Glutamatergic neuron (in vitro differentiated cells): Measurements from ENCODE around the gene VPS72. TPM values are rescaled to one million over a fixed set of nuclear protein-coding genes. Genes with fewer than 3 reads are reported as not detected.

Experiments
- DNase-seq: peaks from one replicate; pipeline ENCODE4 v3.0.0; 2022
- H3K27ac Mint-ChIP-seq: one replicate; pipeline ENCODE4 v1.8.0; 2020; ENCODE audit warnings: mild to moderate bottlenecking, mixed read lengths, inconsistent platforms; ENCODE audit not compliant: unreplicated experiment
- H3K27me3 Mint-ChIP-seq: one replicate; pipeline ENCODE4 v1.8.0; 2020; ENCODE audit warnings: mild to moderate bottlenecking, moderate library complexity, mixed read lengths, inconsistent platforms; ENCODE audit not compliant: unreplicated experiment
- H3K36me3 Mint-ChIP-seq: one replicate; pipeline ENCODE4 v1.8.0; 2020; ENCODE audit warnings: mild to moderate bottlenecking, mixed read lengths, inconsistent platforms; ENCODE audit not compliant: unreplicated experiment
- H3K4me1 Mint-ChIP-seq: one replicate; pipeline ENCODE4 v1.8.0; 2020; ENCODE audit warnings: mild to moderate bottlenecking, low read depth, mixed read lengths, inconsistent platforms; ENCODE audit not compliant: unreplicated experiment
- H3K4me3 Mint-ChIP-seq: one replicate; pipeline ENCODE4 v1.8.0; 2020; ENCODE audit warnings: mild to moderate bottlenecking, mixed read lengths, inconsistent platforms; ENCODE audit not compliant: unreplicated experiment
- H3K9me3 Mint-ChIP-seq: one replicate; pipeline ENCODE4 v1.8.0; 2020; ENCODE audit warnings: mild to moderate bottlenecking, moderate library complexity, mixed read lengths, inconsistent platforms; ENCODE audit not compliant: unreplicated experiment
- CTCF ChIP-seq: fragments of 200-600 bp; sonication (generic); IDR thresholded peaks from one replicate; pipeline ENCODE4 v1.5.0; 2021; ENCODE audit not compliant: partially characterized antibody, unreplicated experiment
- total RNA-seq: library from RNA; stranded (reverse); fragmentation: NEBNext Ultra II Directional; extraction: Animal tissue kit (Norgen Biotek cat#: 25700); gene quantifications from one replicate; pipeline ENCODE4 v1.2.1, GENCODE V29; 2021; ENCODE audit not compliant: unreplicated experiment

The VPS72 gene
- total RNA-seq, 1 donor from 2014 or later = 125 TPM

DNA sequence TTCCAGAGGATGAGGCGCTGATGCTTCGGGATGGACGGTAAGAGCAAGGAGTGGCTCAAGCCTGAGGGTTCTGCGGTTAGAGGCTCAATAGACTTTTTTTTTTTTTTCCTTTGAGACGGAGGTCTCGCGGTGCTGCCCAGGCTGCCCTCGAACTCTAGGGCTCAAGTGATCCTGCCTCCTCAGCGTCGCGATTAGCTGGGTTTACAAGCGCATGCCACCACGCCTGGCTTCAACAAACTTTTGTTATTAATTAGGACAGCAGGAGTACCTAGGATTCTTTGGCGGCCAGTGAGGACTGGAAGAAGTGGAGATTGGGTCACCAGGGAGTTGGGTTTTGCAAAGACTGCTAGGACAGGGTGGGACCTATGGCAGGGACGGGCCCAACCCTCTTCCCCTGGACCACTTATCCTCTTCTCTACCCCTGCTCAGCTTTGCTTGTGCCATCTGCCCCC lies 23.5 kb downstream of the VPS72 start:
- Mint-ChIP-seq H3K27me3 (peaks cover 7% of the 10 kb centered on the region), H3K4me1 (peaks cover 8% of the 10 kb centered on the region), H3K9me3 (peaks cover 12% of the 10 kb centered on the region), H3K27ac (peak overlapping the region; percentile 96), H3K4me3 (peak overlapping the region; percentile 99), H3K36me3 (no peaks in the 10 kb centered on the region)
- TF ChIP-seq CTCF = no peak
- no peak for DNase-seq

GRCh38 chr1:151165738-151166504 lies 24.1 kb downstream of the VPS72 start, which contains the start of the genes LYSMD1 and SCNM1:
LYSMD1 (minus strand) TSS chr1:151165902; CDS start chr1:151165258, 644 bp downstream.
SCNM1 (plus strand) TSS chr1:151166144; CDS start chr1:151166153, 9 bp downstream.
- peaks cover 12% of the 10 kb centered on the region for H3K9me3 Mint-ChIP-seq
- H3K4me1 Mint-ChIP-seq = peaks cover 8% of the 10 kb centered on the region
- no peak for TF ChIP-seq CTCF
- no peaks in the 10 kb centered on the region for H3K36me3 Mint-ChIP-seq
- H3K4me3 Mint-ChIP-seq = peak within 1 kb of the TSS; percentile 99
- DNase-seq = peak; percentile 90
- H3K27me3 Mint-ChIP-seq = peaks cover 5% of the 10 kb centered on the region
- peak within 1 kb of the TSS; percentile 96 for H3K27ac Mint-ChIP-seq

DNA sequence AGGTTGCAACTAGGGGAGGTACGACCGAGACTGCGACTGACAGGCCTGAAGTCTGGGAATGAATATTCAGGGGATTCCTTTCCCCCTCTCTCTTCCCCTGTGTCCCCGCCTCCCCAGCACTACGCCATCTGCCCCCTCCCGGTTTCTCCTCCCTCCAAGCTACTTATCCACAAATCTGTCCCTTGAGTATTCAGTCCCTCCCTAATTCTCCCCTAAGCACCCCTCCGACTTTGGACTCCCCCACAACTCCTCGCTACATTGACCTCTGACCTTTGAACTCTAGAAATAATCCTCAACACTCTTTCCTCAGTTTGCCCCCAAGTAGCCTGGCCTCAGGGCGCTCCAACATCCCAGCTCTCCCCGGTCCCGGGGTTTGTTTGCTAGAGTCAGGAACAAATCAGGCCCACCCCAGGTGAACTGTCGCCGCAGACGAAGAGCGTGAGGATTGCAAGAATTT lies 24.7 kb downstream of the VPS72 start:
- peaks cover 12% of the 10 kb centered on the region for H3K9me3 Mint-ChIP-seq
- DNase-seq = peak; percentile 49
- TF ChIP-seq CTCF = no peak
- H3K4me3 Mint-ChIP-seq = peak overlapping the region; percentile 99
- H3K27ac Mint-ChIP-seq = peak overlapping the region; percentile 96
- H3K27me3 Mint-ChIP-seq = peaks cover 5% of the 10 kb centered on the region
- no peaks in the 10 kb centered on the region for H3K36me3 Mint-ChIP-seq
- peaks cover 8% of the 10 kb centered on the region for H3K4me1 Mint-ChIP-seq

- Mint-ChIP-seq H3K36me3 (no peaks in the 10 kb centered on the region), H3K9me3 (peaks cover 12% of the 10 kb centered on the region), H3K4me1 (peaks cover 8% of the 10 kb centered on the region), H3K27me3 (peaks cover 5% of the 10 kb centered on the region), H3K4me3 (peak overlapping the region; percentile 99), H3K27ac (peak overlapping the region; percentile 96)
- TF ChIP-seq CTCF = no peak
- DNase-seq = no peak
Measured at GRCh38 chr1:151164732-151165280, 25.2 kb downstream of the VPS72 start.

GRCh38 chr1:151159373-151159772 lies 30.6 kb downstream of the VPS72 start:
- H3K4me3 Mint-ChIP-seq = no peak overlapping the region
- no peak overlapping the region for H3K27ac Mint-ChIP-seq
- no peak for TF ChIP-seq CTCF
- H3K27me3 Mint-ChIP-seq = no peaks in the 10 kb centered on the region
- no peaks in the 10 kb centered on the region for H3K36me3 Mint-ChIP-seq
- peaks cover 11% of the 10 kb centered on the region for H3K4me1 Mint-ChIP-seq
- no peak for DNase-seq
- peaks cover 2% of the 10 kb centered on the region for H3K9me3 Mint-ChIP-seq
